Suppressor macrophage treated with lipopolysaccharide for 1 hour (primary cell): ENCODE measurements around the gene PGAP6.
"Not testable (repeated sequence)": the region's sequence is repeated elsewhere in the genome, so short reads cannot be mapped to it uniquely, and the experiment has no call there.

Source experiments
- DNase-seq, 3 donors: peaks; one replicate each; pipeline ENCODE4 v3.0.0-alpha.2; 2020 to 2022

PGAP6 gene

GRCh38 chr16:378113-378820 lies 3.5 kb downstream of the PGAP6 start:
- not testable (repeated sequence) for DNase-seq

GRCh38 chr16:377419-377951 lies 4.3 kb downstream of the PGAP6 start:
- no peak for DNase-seq

- DNase-seq = no peak
These were observed 4.9 kb downstream of the PGAP6 start for GRCh38 chr16:376817-377418.

GRCh38 chr16:375927-376816 lies 5.6 kb downstream of the PGAP6 start:
- no peak for DNase-seq

GRCh38 chr16:375212-375611 lies 6.6 kb downstream of the PGAP6 start:
- DNase-seq = no peak

- no peak for DNase-seq
These were observed 7.2 kb downstream of the PGAP6 start for GRCh38 chr16:374616-374926.

GRCh38 chr16:373848-374615 lies 7.7 kb downstream of the PGAP6 start:
- DNase-seq = no peak

- no peak for DNase-seq
These were observed 8.7 kb downstream of the PGAP6 start for GRCh38 chr16:373020-373598.

GRCh38 chr16:372302-372983 lies 9.3 kb downstream of the PGAP6 start:
- DNase-seq = no peak

GRCh38 chr16:371515-372301 lies 10.1 kb downstream of the PGAP6 start:
- no peak for DNase-seq

- DNase-seq = no peak
These were observed 10.7 kb downstream of the PGAP6 start for GRCh38 chr16:370979-371514.

- DNase-seq = peak; percentile 95 to 97 (median 97)
These were observed 11.3 kb downstream of the PGAP6 start, which contains the start of gene MRPL28 for GRCh38 chr16:370443-370842. TSS of gene MRPL28 (minus strand) at chr16:370538. CDS start at chr16:370218, 320 bp downstream.

GRCh38 chr16:369866-370436 lies 11.8 kb downstream of the PGAP6 start:
- no peak for DNase-seq

- no peak for DNase-seq
These were observed 12.4 kb downstream of the PGAP6 start for GRCh38 chr16:369275-369865.

GRCh38 chr16:368388-369158 lies 13.2 kb downstream of the PGAP6 start:
- no peak for DNase-seq

- DNase-seq = no peak
These were observed 14.4 kb downstream of the PGAP6 start for GRCh38 chr16:367333-367903.

GRCh38 chr16:366476-366875 lies 15.3 kb downstream of the PGAP6 start:
- no peak for DNase-seq
